Esophagus squamous epithelium (tissue), 4 donors: Measurements from ENCODE around the gene PALM.

Experiments
- CTCF ChIP-seq, 6 experiments: fragments of 450-650 bp in 4 of 6; fragments of 200-600 bp in 2 of 6; sonication (generic) in 2 of 6; IDR thresholded peaks; one replicate each; pipeline ENCODE4 v1.5.1; 2016 to 2019; ENCODE audit warnings: antibody characterized with exemption in 6 of 6, mild to moderate bottlenecking in 4 of 6, moderate library complexity in 4 of 6
- POLR2A ChIP-seq, 4 donors: fragments of 450-650 bp; IDR thresholded peaks; one replicate each; pipeline ENCODE4 v1.6.1; 2017; ENCODE audit warnings: antibody characterized with exemption in 4 of 4, mild to moderate bottlenecking in 4 of 4, moderate library complexity in 3 of 4

GRCh38 chr19:752652-753517 lies 44.1 kb downstream of the PALM start:
- TF ChIP-seq POLR2A (IDR thresholded peaks at IDR 0.05) (no peak), CTCF (IDR thresholded peaks at IDR 0.05) (no peak)
